Measurements from ENCODE around the gene RCAN1. TPM values are rescaled to one million over a fixed set of nuclear protein-coding genes. Genes with fewer than 3 reads are reported as not detected.
"Not testable (repeated sequence)": the region's sequence is repeated elsewhere in the genome, so short reads cannot be mapped to it uniquely, and the experiment has no call there.

Gene RCAN1
- total RNA-seq, 6 donors from 2014 or later = 24.7 to 36.2 (median 29.4) TPM

GRCh38 chr21:34567604-34568155 is 47.2 kb downstream of the RCAN1 start:
- ATAC-seq (ENCODE audit: low FRiP score in 2 of 2) (no peak), DNase-seq (peak in 1 of 2 donors; percentile 64)

DNA sequence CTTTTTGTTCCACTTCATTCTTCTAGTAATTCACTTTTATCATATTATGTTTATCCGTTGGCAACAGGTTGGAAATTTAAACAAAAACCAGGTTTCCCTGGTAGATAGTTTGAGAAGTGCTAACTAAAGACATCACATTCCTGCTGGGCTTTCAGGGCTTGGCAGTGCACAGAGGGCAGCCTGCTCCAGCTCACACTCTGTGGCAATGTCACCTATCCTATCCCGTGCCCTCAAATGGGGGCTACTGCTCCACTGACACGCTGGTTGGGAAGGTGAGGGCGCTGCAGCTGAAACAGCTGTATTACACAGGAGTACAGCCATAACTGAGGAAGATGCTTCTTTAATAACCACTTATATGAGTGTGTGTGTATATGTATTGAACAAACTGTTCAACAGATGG is 49.7 kb downstream of the RCAN1 start:
- Histone ChIP-seq H3K27me3 (no peaks in the 10 kb centered on the region), H3K4me3 (no peak overlapping the region), H3K27ac (no peak overlapping the region), H3K9me3 (no peaks in the 10 kb centered on the region), H3K4me1 (peaks cover 0 to 3% (median 0%) of the 10 kb centered on the region in 4 donors), H3K36me3 (no peaks in the 10 kb centered on the region)
- 91 to 96% methylated on average over 4 of the region's 4 CpGs for WGBS, 2 donors
- no peak for DNase-seq
- TF ChIP-seq CTCF (IDR thresholded peaks at IDR 0.05) = no peak
- no peak for TF ChIP-seq POLR2A (IDR thresholded peaks at IDR 0.05)
- TF ChIP-seq EP300 (IDR thresholded peaks at IDR 0.05) = no peak
- TF ChIP-seq POLR2AphosphoS5 (IDR thresholded peaks at IDR 0.05) = no peak
- ATAC-seq (ENCODE audit: low FRiP score in 2 of 2) = no peak

More at GRCh38 chr21:34567604-34568155, 47.2 kb downstream of the RCAN1 start:
- WGBS, 2 donors = 74 to 79% methylated on average over 10 of the region's 10 CpGs
- H3K4me3 ChIP-seq = no peak overlapping the region
- H3K4me1 ChIP-seq = peaks cover 0 to 3% (median 0%) of the 10 kb centered on the region in 4 donors
- H3K27me3 ChIP-seq = no peaks in the 10 kb centered on the region
- no peak for TF ChIP-seq POLR2AphosphoS5 (IDR thresholded peaks at IDR 0.05)
- no peak for TF ChIP-seq POLR2A (IDR thresholded peaks at IDR 0.05)
- no peak for TF ChIP-seq EP300 (IDR thresholded peaks at IDR 0.05)
- no peaks in the 10 kb centered on the region for H3K36me3 ChIP-seq
- H3K9me3 ChIP-seq = no peaks in the 10 kb centered on the region
- no peak overlapping the region for H3K27ac ChIP-seq

DNA sequence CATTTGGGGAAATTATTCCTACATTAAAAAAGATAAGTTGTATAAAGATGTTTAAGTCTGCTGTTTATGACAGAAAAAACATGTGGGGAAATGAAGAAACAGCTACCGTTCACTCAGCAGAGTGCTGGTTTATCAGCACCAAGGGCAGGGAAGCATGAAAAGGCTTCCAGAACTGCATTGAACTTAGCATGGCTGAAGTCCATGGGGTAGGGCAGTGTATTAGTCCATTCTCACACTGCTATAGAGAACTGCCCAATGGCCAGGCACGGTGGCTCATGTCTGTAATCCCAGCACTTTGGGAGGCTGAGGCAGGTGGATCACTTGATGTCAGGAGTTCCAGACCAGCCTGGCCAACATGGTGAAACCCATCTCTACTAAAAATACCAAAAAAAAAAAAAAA is 51.5 kb downstream of the RCAN1 start:
- not testable (repeated sequence) for H3K4me1 ChIP-seq; H3K9me3 ChIP-seq; ATAC-seq (ENCODE audit: low FRiP score in 2 of 2); H3K27ac ChIP-seq; DNase-seq; H3K4me3 ChIP-seq; H3K36me3 ChIP-seq; H3K27me3 ChIP-seq
- WGBS, 2 donors = 73 to 96% methylated on average over 2 of the region's 2 CpGs

GRCh38 chr21:34561806-34562205 is 53.1 kb downstream of the RCAN1 start:
- TF ChIP-seq POLR2AphosphoS5 (IDR thresholded peaks at IDR 0.05) (no peak), POLR2A (IDR thresholded peaks at IDR 0.05) (no peak), CTCF (IDR thresholded peaks at IDR 0.05) (no peak), EP300 (IDR thresholded peaks at IDR 0.05) (no peak)
- Histone ChIP-seq H3K4me1 (peaks cover 0 to 3% (median 0%) of the 10 kb centered on the region in 4 donors), H3K27ac (no peak overlapping the region), H3K36me3 (no peaks in the 10 kb centered on the region), H3K4me3 (no peak overlapping the region), H3K9me3 (no peaks in the 10 kb centered on the region), H3K27me3 (no peaks in the 10 kb centered on the region)
- WGBS, 2 donors = 85 to 92% methylated on average over 7 of the region's 7 CpGs
- ATAC-seq (ENCODE audit: low FRiP score in 2 of 2) (no peak), DNase-seq (no peak)

GRCh38 chr21:34560609-34561008 is 54.3 kb downstream of the RCAN1 start:
- Histone ChIP-seq H3K4me3 (no peak overlapping the region), H3K27ac (no peak overlapping the region), H3K9me3 (no peaks in the 10 kb centered on the region), H3K36me3 (no peaks in the 10 kb centered on the region), H3K4me1 (peaks cover 0 to 3% (median 0%) of the 10 kb centered on the region in 4 donors), H3K27me3 (no peaks in the 10 kb centered on the region)
- 0% methylated on average over 1 of the region's 1 CpG for WGBS, 2 donors
- DNase-seq = no peak
- TF ChIP-seq EP300 (IDR thresholded peaks at IDR 0.05) = no peak
- no peak for TF ChIP-seq POLR2AphosphoS5 (IDR thresholded peaks at IDR 0.05)
- TF ChIP-seq CTCF (IDR thresholded peaks at IDR 0.05) = no peak
- no peak for TF ChIP-seq POLR2A (IDR thresholded peaks at IDR 0.05)
- no peak for ATAC-seq (ENCODE audit: low FRiP score in 2 of 2)

DNA sequence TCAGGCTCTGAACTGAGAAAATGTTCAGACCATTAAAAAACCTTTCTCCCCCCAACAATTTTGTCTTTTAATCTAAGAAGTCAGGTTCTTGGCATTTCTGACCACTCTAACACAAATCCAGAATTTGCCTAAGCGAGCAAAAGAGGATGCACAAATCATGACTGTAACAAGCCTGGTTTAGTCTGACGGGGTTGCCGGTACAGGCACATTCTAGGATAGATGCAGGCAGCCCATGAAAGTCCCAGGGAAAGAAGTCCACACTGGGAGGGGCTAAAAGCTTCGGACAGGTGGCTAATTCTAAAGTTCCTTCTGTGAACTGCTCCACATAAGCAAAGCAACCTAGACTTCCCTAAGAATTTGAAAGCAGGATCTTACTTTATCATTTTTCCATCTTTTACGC is 54.9 kb downstream of the RCAN1 start:
- TF ChIP-seq EP300 (IDR thresholded peaks at IDR 0.05) = no peak
- TF ChIP-seq POLR2A (IDR thresholded peaks at IDR 0.05) = no peak
- TF ChIP-seq CTCF (IDR thresholded peaks at IDR 0.05) = no peak
- TF ChIP-seq POLR2AphosphoS5 (IDR thresholded peaks at IDR 0.05) = no peak
- no peak overlapping the region for H3K4me3 ChIP-seq
- H3K27ac ChIP-seq = no peak overlapping the region
- no peaks in the 10 kb centered on the region for H3K27me3 ChIP-seq
- 94 to 96% methylated on average over 5 of the region's 5 CpGs for WGBS, 2 donors
- no peaks in the 10 kb centered on the region for H3K9me3 ChIP-seq
- no peak for ATAC-seq (ENCODE audit: low FRiP score in 2 of 2)
- DNase-seq = no peak
- H3K4me1 ChIP-seq = peaks cover 0 to 3% (median 0%) of the 10 kb centered on the region in 4 donors
- no peaks in the 10 kb centered on the region for H3K36me3 ChIP-seq
